Skeletal muscle satellite cell (primary cell): ENCODE results near the gene TMPRSS11A. TPM values are rescaled to one million over a fixed set of nuclear protein-coding genes. Genes with fewer than 3 reads are reported as not detected.

Experiments
- H3K27me3 ChIP-seq: 2 replicates; pipeline ENCODE4 v1.7.0; 2013; ENCODE audit warnings: low read length; ENCODE audit not compliant: control insufficient read depth, insufficient read depth
- H3K36me3 ChIP-seq: 2 replicates; pipeline ENCODE4 v1.7.0; 2013; ENCODE audit warnings: mild to moderate bottlenecking, control low read depth, low read length; ENCODE audit not compliant: insufficient read depth
- H3K4me1 ChIP-seq: 2 replicates; pipeline ENCODE4 v1.7.0; 2013; ENCODE audit warnings: low read length; ENCODE audit not compliant: control insufficient read depth, insufficient read depth
- H3K4me2 ChIP-seq: 2 replicates; pipeline ENCODE4 v1.7.0; 2013; ENCODE audit warnings: mild to moderate bottlenecking, low read length
- H3K4me3 ChIP-seq: 2 replicates; pipeline ENCODE4 v1.7.0; 2013; ENCODE audit warnings: low read length
- H3K9ac ChIP-seq: 2 replicates; pipeline ENCODE4 v1.7.0; 2013; ENCODE audit warnings: mild to moderate bottlenecking, low read depth, low read length, moderate library complexity
- H3K9me3 ChIP-seq: replicated peaks from 2 replicates; pipeline ENCODE4 v1.7.0; 2013; ENCODE audit warnings: mild to moderate bottlenecking, control low read depth, low read length
- total RNA-seq: library from RNA; depleted of rRNA; stranded (reverse); fragments of >200 nt; gene quantifications from 2 replicates; pipeline ENCODE4 v1.2.3, GENCODE V29; 2012; rRNA removed

TMPRSS11A gene, protein sequence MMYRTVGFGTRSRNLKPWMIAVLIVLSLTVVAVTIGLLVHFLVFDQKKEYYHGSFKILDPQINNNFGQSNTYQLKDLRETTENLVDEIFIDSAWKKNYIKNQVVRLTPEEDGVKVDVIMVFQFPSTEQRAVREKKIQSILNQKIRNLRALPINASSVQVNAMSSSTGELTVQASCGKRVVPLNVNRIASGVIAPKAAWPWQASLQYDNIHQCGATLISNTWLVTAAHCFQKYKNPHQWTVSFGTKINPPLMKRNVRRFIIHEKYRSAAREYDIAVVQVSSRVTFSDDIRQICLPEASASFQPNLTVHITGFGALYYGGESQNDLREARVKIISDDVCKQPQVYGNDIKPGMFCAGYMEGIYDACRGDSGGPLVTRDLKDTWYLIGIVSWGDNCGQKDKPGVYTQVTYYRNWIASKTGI
- not detected in 2 replicates for total RNA-seq

DNA sequence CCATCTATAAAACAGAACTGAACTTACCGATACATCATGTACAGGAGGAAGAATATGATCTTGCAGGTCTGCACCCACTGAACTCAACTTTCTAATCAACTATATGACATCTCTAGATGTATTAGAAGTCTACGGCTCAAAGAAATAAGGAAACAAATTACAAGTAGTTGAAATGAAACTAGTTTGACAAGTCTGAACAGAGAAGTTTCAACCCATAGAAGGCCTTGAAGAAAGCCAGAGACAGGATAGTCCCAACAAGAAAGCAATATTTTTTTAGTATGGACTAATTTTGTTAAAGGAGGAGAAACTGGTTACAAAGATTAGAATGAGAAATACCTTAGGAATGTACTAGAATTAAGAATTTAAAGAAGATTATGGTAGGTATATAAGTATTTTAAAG is at the start of gene TMPRSS11A:
Gene TMPRSS11A (minus strand): TSS at position 138 of the 400 bp plus-strand sequence. CDS start 100 bp downstream, at position 38.
- H3K9me3 ChIP-seq = no peaks in the 10 kb centered on the region
- H3K4me1 ChIP-seq = no peaks in the 10 kb centered on the region
- H3K9ac ChIP-seq = no peak within 1 kb of the TSS
- H3K4me2 ChIP-seq = no peak within 1 kb of the TSS
- H3K36me3 ChIP-seq = no peaks in the 10 kb centered on the region
- no peak within 1 kb of the TSS for H3K4me3 ChIP-seq
- no peaks in the 10 kb centered on the region for H3K27me3 ChIP-seq

DNA sequence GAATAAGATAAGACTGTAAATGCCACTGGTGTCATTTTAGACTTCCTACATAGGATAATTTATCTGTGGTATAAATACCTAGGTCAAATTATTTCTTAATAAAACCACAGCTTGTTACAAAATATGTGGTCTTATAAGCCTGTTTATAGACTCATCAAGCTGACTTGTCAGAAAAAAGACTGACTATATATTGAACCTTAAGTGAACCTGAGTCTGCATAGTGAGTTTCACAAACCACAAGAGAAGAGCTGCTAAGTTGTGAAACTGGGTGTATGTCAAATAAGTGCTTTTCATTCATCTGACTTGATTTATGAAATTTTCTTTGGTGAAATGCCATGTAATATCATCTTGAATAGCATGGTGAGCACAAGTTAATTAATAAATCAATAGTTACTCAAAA is 48.4 kb upstream of the TMPRSS11A start:
- Histone ChIP-seq H3K27me3 (no peaks in the 10 kb centered on the region), H3K4me2 (no peak overlapping the region), H3K9ac (no peak overlapping the region)

GRCh38 chr4:68002906-68003305 is 39.6 kb upstream of the TMPRSS11A start:
- no peak overlapping the region for H3K9ac ChIP-seq
- no peaks in the 10 kb centered on the region for H3K36me3 ChIP-seq
- no peaks in the 10 kb centered on the region for H3K4me1 ChIP-seq
- H3K4me3 ChIP-seq = no peak overlapping the region
- no peak overlapping the region for H3K4me2 ChIP-seq
- H3K27me3 ChIP-seq = no peaks in the 10 kb centered on the region
- H3K9me3 ChIP-seq = no peaks in the 10 kb centered on the region

More for the DNA sequence above, 48.4 kb upstream of the TMPRSS11A start:
- Histone ChIP-seq H3K9me3 (no peaks in the 10 kb centered on the region), H3K36me3 (no peaks in the 10 kb centered on the region), H3K4me3 (no peak overlapping the region), H3K4me1 (no peaks in the 10 kb centered on the region)

DNA sequence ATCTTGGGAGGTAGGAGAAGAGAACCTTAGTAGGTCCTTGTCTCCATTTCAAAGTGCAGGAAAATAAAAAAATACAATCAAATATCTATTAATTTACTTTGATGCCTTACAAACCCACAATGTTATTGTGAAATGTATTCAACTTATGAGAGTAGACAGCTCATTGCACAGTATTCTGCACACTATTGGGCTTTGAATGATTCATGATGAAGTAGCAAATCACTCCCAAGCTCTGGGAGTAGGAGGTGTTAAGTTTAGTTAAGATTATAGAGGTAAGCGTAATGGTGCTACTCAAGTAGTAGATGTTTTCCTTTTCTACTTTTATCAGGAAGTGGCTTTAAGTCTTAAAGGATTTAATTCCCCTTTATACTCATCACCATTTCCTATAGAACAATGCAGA is 32.8 kb upstream of the TMPRSS11A start:
- H3K4me1 ChIP-seq = no peaks in the 10 kb centered on the region

GRCh38 chr4:67988991-67989390 is 25.7 kb upstream of the TMPRSS11A start:
- H3K9me3 ChIP-seq = no peaks in the 10 kb centered on the region

More for the DNA sequence above, 32.8 kb upstream of the TMPRSS11A start:
- Histone ChIP-seq H3K36me3 (no peaks in the 10 kb centered on the region), H3K27me3 (peaks cover 4% of the 10 kb centered on the region), H3K4me2 (no peak overlapping the region), H3K4me3 (no peak overlapping the region), H3K9ac (no peak overlapping the region), H3K9me3 (no peaks in the 10 kb centered on the region)

DNA sequence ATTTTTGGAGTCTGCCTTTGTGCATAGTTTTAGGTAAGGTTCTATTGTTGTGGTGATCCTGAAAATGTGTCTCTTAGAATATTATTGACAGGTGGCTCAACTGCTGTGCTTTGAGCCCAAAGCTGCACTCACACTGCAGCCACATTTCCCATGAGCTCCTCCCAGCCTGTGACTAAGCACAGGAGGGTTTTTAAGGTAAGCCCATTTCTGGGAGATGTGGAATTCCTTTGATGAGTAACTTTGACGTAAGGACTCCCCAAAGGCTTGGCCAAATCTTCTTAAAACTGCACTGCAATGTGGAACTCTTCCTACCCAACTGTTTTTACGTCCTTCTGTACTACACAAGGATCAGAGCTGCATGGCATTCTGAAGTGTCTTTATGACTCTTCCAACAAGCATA is 20.0 kb upstream of the TMPRSS11A start:
- H3K9ac ChIP-seq = no peak overlapping the region
- no peaks in the 10 kb centered on the region for H3K27me3 ChIP-seq
- H3K36me3 ChIP-seq = no peaks in the 10 kb centered on the region
- H3K4me3 ChIP-seq = no peak overlapping the region
- H3K4me2 ChIP-seq = no peak overlapping the region
- H3K9me3 ChIP-seq = no peaks in the 10 kb centered on the region
- no peaks in the 10 kb centered on the region for H3K4me1 ChIP-seq

More at GRCh38 chr4:67988991-67989390, 25.7 kb upstream of the TMPRSS11A start:
- Histone ChIP-seq H3K9ac (no peak overlapping the region), H3K4me2 (no peak overlapping the region), H3K27me3 (peaks cover 4% of the 10 kb centered on the region), H3K4me1 (no peaks in the 10 kb centered on the region), H3K4me3 (no peak overlapping the region), H3K36me3 (no peaks in the 10 kb centered on the region)

DNA sequence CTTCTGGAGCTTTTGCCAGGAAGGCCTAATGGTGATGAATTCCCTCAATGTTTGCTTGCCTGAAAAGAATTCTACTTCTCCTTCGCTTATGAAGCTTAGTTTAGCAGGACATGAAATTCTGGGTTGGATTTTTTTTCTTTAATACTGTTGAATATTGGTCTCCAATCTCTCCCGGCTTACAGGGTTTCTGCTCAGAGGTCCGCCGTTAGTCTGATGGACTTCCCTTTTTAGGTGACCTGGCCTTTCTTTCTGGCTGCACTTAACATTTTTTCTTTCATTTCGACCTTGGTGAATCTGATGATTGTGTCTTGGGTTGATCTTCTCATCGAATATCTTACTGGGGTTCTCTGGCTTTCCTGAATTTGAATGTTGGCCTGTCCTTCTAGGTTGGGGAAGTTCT is 17.2 kb upstream of the TMPRSS11A start:
- Histone ChIP-seq H3K27me3 (no peaks in the 10 kb centered on the region), H3K4me2 (no peak overlapping the region), H3K9me3 (no peaks in the 10 kb centered on the region), H3K4me3 (no peak overlapping the region), H3K9ac (no peak overlapping the region), H3K4me1 (no peaks in the 10 kb centered on the region), H3K36me3 (no peaks in the 10 kb centered on the region)

GRCh38 chr4:67973608-67974007 is 10.3 kb upstream of the TMPRSS11A start:
- H3K4me2 ChIP-seq = no peak overlapping the region
- no peaks in the 10 kb centered on the region for H3K27me3 ChIP-seq
- no peak overlapping the region for H3K4me3 ChIP-seq
- H3K9me3 ChIP-seq = no peaks in the 10 kb centered on the region
- no peaks in the 10 kb centered on the region for H3K4me1 ChIP-seq
- H3K9ac ChIP-seq = no peak overlapping the region
- no peaks in the 10 kb centered on the region for H3K36me3 ChIP-seq

DNA sequence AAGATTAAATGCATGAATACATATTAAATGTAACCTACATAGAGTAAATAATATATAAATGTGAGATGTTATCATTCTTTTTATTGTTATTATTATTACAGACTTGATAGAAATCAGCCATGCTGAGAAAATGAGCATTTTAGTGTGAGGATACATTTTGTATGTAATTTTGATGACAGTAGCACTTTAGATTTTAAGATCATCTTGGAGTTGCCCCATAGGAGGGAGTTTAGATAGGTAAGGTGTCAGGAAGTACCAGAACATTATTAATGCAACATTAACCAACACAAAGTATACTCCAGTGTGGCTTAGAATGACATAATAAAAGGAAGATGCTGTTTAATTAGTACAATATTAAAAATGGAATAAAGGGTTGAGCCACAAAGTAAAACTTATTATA is 8.4 kb downstream of the TMPRSS11A start:
- H3K4me1 ChIP-seq = no peaks in the 10 kb centered on the region
- H3K9me3 ChIP-seq = no peaks in the 10 kb centered on the region
- no peaks in the 10 kb centered on the region for H3K27me3 ChIP-seq

DNA sequence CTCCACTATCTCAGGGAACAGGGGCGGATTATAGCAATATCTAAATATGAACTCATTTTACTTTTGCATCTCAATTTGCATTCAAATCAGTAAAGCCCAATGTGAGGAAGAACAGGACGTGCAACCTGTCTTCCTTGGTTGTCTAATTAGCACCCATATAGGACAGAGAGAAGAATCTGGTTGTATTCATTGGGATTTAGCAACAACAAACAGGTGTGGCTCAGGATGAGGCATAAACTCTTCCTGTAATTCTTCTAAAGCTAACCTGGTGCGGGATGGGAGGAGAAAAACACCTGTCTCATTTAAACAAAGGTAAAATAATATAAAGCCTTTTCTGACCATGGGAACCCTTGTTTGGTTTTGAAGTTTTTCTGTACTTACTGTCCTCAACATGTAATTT is 22.2 kb downstream of the TMPRSS11A start:
- Histone ChIP-seq H3K27me3 (no peaks in the 10 kb centered on the region), H3K4me2 (no peak overlapping the region), H3K36me3 (no peaks in the 10 kb centered on the region), H3K4me3 (no peak overlapping the region), H3K9ac (no peak overlapping the region), H3K9me3 (no peaks in the 10 kb centered on the region), H3K4me1 (no peaks in the 10 kb centered on the region)

More for the DNA sequence above, 8.4 kb downstream of the TMPRSS11A start:
- H3K4me2 ChIP-seq = no peak overlapping the region
- no peaks in the 10 kb centered on the region for H3K36me3 ChIP-seq
- H3K9ac ChIP-seq = no peak overlapping the region
- H3K4me3 ChIP-seq = no peak overlapping the region

DNA sequence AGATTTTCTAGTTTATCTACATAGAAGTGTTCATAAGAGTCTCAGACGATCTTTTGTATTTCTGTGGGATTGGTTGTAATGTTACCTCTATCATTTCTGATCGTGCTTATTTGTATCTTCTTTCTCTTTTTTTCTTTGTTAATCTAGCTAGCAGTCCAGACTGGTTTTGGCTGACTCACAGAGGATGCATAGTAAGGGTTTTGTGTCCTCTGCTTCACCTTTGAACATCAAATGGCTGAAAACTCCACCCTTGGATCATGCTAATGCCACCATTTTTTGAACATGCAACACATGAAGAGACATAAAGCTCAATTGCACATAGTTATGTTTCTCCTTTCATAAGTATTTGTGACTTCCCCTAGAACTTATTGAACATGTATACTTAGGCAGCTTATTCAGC is 22.8 kb downstream of the TMPRSS11A start:
- H3K27me3 ChIP-seq = no peaks in the 10 kb centered on the region
- no peaks in the 10 kb centered on the region for H3K36me3 ChIP-seq

DNA sequence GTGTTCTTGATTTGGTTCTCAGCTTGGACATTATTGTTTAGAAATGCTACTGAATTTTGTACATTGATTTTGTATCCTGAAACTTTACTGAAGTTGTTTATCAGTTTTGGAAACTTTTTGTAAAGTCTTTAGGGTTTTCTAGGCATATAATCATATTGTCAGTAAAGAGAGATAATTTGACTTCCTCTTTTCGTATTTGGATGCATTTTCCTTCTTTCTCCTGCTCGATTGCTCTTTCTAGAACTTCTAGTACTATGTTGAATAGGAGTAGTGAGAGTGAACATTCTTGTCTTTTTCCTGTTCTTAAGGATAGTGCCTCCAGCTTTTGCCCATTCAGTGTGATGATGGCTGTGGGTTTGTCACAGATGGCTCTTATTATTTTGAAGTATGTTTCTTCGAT is 24.1 kb downstream of the TMPRSS11A start:
- no peak overlapping the region for H3K4me3 ChIP-seq
- H3K4me2 ChIP-seq = no peak overlapping the region
- H3K36me3 ChIP-seq = no peaks in the 10 kb centered on the region
- no peaks in the 10 kb centered on the region for H3K4me1 ChIP-seq
- H3K9ac ChIP-seq = no peak overlapping the region
- no peaks in the 10 kb centered on the region for H3K27me3 ChIP-seq
- H3K9me3 ChIP-seq = no peaks in the 10 kb centered on the region

More for the DNA sequence above, 22.8 kb downstream of the TMPRSS11A start:
- Histone ChIP-seq H3K9ac (no peak overlapping the region), H3K4me2 (no peak overlapping the region), H3K9me3 (no peaks in the 10 kb centered on the region), H3K4me1 (no peaks in the 10 kb centered on the region), H3K4me3 (no peak overlapping the region)
